AG09309 (cell line): ENCODE data around the gene ABHD6.

ENCODE experiments used
- DNase-seq: peaks from one replicate; pipeline ENCODE4 v3.0.0-alpha.2; 2010; ENCODE audit warnings: low read depth
- H3K4me3 ChIP-seq: 2 replicates; pipeline ENCODE4 v1.5.1; 2011; ENCODE audit warnings: mild to moderate bottlenecking, low read depth, low read length, moderate library complexity; ENCODE audit not compliant: control insufficient read depth
- CTCF ChIP-seq: IDR thresholded peaks from 2 replicates; pipeline ENCODE4 v1.5.1; 2011; ENCODE audit warnings: mild to moderate bottlenecking, low read depth, low read length, inconsistent platforms; ENCODE audit not compliant: insufficient read depth, control insufficient read depth; ENCODE audit errors: missing control alignments

The ABHD6 gene

DNA sequence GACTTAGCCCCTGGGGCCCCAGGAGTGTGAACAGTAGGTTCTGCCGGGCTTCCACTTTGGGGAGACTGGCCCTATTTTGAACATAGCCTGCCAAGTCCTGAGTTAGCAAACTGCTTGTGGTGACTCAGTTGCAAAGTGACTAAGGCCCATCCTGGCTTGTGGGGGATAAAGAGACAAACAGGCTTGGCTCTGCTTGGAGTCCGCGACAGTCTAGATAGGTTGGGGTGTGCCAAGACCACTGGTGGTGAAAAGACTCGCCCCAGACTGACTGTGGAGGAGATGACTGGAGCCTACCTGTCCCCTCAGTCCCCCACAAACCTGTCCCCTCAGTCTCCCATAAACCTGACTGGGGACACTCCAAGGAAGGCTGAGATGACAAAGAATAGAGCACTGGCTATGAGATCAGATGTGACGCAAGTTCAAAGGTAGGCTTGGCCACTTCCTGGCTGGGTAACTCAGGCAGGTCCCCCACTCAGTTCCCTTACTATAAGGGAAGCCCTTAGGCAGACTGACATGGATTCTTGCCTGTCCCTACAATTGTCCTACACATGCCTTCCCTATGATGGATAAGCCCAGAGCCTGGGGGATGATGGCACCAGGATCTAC is 31.1 kb upstream of the ABHD6 start:
- H3K4me3 ChIP-seq, result no peak overlapping the region
- no peak for TF ChIP-seq CTCF
- no peak for DNase-seq

GRCh38 chr3:58207954-58208353 is 29.6 kb upstream of the ABHD6 start:
- TF ChIP-seq CTCF, result no peak
- no peak overlapping the region for H3K4me3 ChIP-seq
- no peak for DNase-seq

- no peak for TF ChIP-seq CTCF
- H3K4me3 ChIP-seq, result no peak overlapping the region
- DNase-seq, result no peak
Measured at GRCh38 chr3:58209933-58210332, 27.7 kb upstream of the ABHD6 start.

DNA sequence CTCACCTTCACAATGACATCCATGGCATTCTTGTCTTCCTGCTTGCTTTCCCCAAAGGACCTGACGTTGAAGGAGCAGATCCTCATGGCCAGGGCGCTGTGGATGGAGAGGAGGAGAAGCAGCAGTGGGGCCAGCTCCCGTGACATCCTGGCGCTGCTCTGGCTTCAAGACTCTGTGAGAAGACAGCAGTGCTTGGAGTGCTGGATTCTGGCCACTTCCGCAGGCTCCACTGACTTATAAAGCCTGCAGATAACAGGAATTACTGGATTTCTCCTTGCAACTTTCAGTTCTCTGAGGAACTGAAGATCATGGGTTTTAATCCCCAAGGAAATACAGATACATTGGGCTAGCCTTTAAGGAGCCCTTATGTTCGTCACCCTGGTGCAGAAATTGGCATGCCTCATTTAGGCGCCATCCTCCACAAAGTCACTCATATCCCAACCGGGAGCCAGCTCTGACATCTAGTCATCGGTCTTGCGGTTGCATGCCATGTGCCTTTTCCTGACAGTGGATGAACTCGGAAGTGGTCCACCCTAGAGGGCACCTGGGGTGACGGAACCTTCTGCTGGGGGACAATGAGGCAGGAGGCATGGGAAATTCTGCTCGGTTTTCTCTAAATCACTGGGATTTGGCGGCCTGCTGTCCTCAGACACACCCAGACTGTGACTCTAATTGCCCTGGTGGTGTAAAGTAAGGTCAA is 26.7 kb upstream of the ABHD6 start, which contains the start of gene DNASE1L3:
TSS of gene DNASE1L3 (minus strand) at position 212 of the 700 bp plus-strand sequence. CDS start at position 146, 66 bp downstream.
- no peak for TF ChIP-seq CTCF
- DNase-seq, result no peak
- H3K4me3 ChIP-seq, result no peak within 1 kb of the TSS

GRCh38 chr3:58214484-58215316 is 22.9 kb upstream of the ABHD6 start:
- DNase-seq, result no peak
- no peak for TF ChIP-seq CTCF
- no peak overlapping the region for H3K4me3 ChIP-seq

- no peak for TF ChIP-seq CTCF
- DNase-seq, result no peak
- H3K4me3 ChIP-seq, result no peak overlapping the region
Measured at GRCh38 chr3:58215317-58216025, 22.1 kb upstream of the ABHD6 start.
